ENCODE data around the gene TERB1. TPM values are rescaled to one million over a fixed set of nuclear protein-coding genes. Genes with fewer than 3 reads are reported as not detected.

The TERB1 gene
- total and polyA plus RNA-seq, 11 donors = not detected

- peaks cover 0 to 6% (median 0%) of the 10 kb centered on the region in 12 donors for H3K9me3 ChIP-seq
- no peak overlapping the region for H3K27ac ChIP-seq
- H3K4me3 ChIP-seq = no peak overlapping the region
- H3K4me1 ChIP-seq = peaks cover 0 to 6% (median 0%) of the 10 kb centered on the region in 12 donors
- H3K27me3 ChIP-seq = no peaks in the 10 kb centered on the region
- intact Hi-C loops (cut with DNase I) = loop anchor here in 2 of 10 donors (10.0 kb wide), 3 partner anchors 49 to 101 kb away; no protein-coding TSS in a partner anchor
- H3K36me3 ChIP-seq = peaks cover 0 to 14% (median 10%) of the 10 kb centered on the region in 9 donors
- 88 to 94% (median 91%) methylated on average over 6 of the region's 6 CpGs for WGBS, 4 donors
- TF ChIP-seq CTCF (IDR thresholded peaks at IDR 0.05) (no peak), POLR2A (IDR thresholded peaks at IDR 0.05) (no peak)
- no peak for DNase-seq
- ATAC-seq = no peak
Observed at GRCh38 chr16:66714062-66714461, 87.3 kb downstream of the TERB1 start.

- peak in 1 of 4 donors; percentile 23 for ATAC-seq
- WGBS, 4 donors = 36 to 66% (median 49%) methylated on average over 2 of the region's 2 CpGs
- peaks cover 0 to 6% (median 0%) of the 10 kb centered on the region in 12 donors for H3K4me1 ChIP-seq
- TF ChIP-seq POLR2A (IDR thresholded peaks at IDR 0.05) (no peak), CTCF (IDR thresholded peaks at IDR 0.05) (no peak)
- H3K27me3 ChIP-seq = no peaks in the 10 kb centered on the region
- H3K4me3 ChIP-seq = no peak overlapping the region
- peaks cover 0 to 6% (median 0%) of the 10 kb centered on the region in 12 donors for H3K9me3 ChIP-seq
- no peak for DNase-seq
- intact Hi-C loops (cut with DNase I) = loop anchor here in 2 of 10 donors (10.0 kb wide), 3 partner anchors 48 to 102 kb away; no protein-coding TSS in a partner anchor
- peaks cover 0 to 5% (median under 1%) of the 10 kb centered on the region in 9 donors for H3K36me3 ChIP-seq
- H3K27ac ChIP-seq = no peak overlapping the region
Observed at GRCh38 chr16:66713076-66713475, 88.3 kb downstream of the TERB1 start.

GRCh38 chr16:66712512-66712911, 88.9 kb downstream of the TERB1 start:
- Histone ChIP-seq H3K27me3 (no peaks in the 10 kb centered on the region), H3K27ac (no peak overlapping the region), H3K4me3 (no peak overlapping the region), H3K9me3 (peaks cover 0 to 6% (median 0%) of the 10 kb centered on the region in 12 donors), H3K4me1 (peaks cover 0 to 6% (median 0%) of the 10 kb centered on the region in 12 donors), H3K36me3 (no peaks in the 10 kb centered on the region)
- TF ChIP-seq CTCF (IDR thresholded peaks at IDR 0.05) (no peak), POLR2A (IDR thresholded peaks at IDR 0.05) (no peak)
- intact Hi-C loops (cut with DNase I) = loop anchor here in 2 of 10 donors (10.0 kb wide), 3 partner anchors 48 to 102 kb away; no protein-coding TSS in a partner anchor
- peak in 1 of 4 donors; percentile 27 for ATAC-seq
- DNase-seq = no peak

GRCh38 chr16:66711581-66711980, 89.8 kb downstream of the TERB1 start:
- H3K9me3 ChIP-seq = peaks cover 0 to 6% (median 0%) of the 10 kb centered on the region in 12 donors
- H3K27ac ChIP-seq = no peak overlapping the region
- H3K27me3 ChIP-seq = no peaks in the 10 kb centered on the region
- DNase-seq = no peak
- TF ChIP-seq POLR2A (IDR thresholded peaks at IDR 0.05) = no peak
- no peak for TF ChIP-seq CTCF (IDR thresholded peaks at IDR 0.05)
- no peaks in the 10 kb centered on the region for H3K36me3 ChIP-seq
- intact Hi-C loops (cut with DNase I) = loop anchor here in 2 of 10 donors (10.0 kb wide), 3 partner anchors 47 to 103 kb away; no protein-coding TSS in a partner anchor
- no peak for ATAC-seq
- peaks cover 0 to 7% (median 3%) of the 10 kb centered on the region in 12 donors for H3K4me1 ChIP-seq
- no peak overlapping the region for H3K4me3 ChIP-seq
